HG02610 (cell line): ENCODE measurements around the gene LRRC47.
"Not testable (repeated sequence)": the region's sequence is repeated elsewhere in the genome, so short reads cannot be mapped to it uniquely, and the experiment has no call there.

Source experiments
- ATAC-seq: cut with Tn5 transposase; IDR thresholded peaks from one replicate; pipeline ENCODE4 v1.9.1; 2021; ENCODE audit warnings: mild to moderate bottlenecking, moderate library complexity; ENCODE audit not compliant: unreplicated experiment

LRRC47 gene

GRCh38 chr1:3748316-3748900 lies 47.9 kb downstream of the LRRC47 start:
- not testable (repeated sequence) for ATAC-seq

- no peak for ATAC-seq
Measured at GRCh38 chr1:3747903-3748302, 48.4 kb downstream of the LRRC47 start.

GRCh38 chr1:3747522-3747848 lies 48.8 kb downstream of the LRRC47 start:
- no peak for ATAC-seq

GRCh38 chr1:3746830-3747521 lies 49.3 kb downstream of the LRRC47 start:
- peak; percentile 74 for ATAC-seq

- no peak for ATAC-seq
Measured at GRCh38 chr1:3746389-3746829, 49.9 kb downstream of the LRRC47 start.

- no peak for ATAC-seq
Measured at GRCh38 chr1:3745590-3746381, 50.5 kb downstream of the LRRC47 start.

GRCh38 chr1:3745071-3745470 lies 51.2 kb downstream of the LRRC47 start:
- no peak for ATAC-seq

GRCh38 chr1:3744646-3745045 lies 51.7 kb downstream of the LRRC47 start:
- ATAC-seq = no peak

- no peak for ATAC-seq
Measured at GRCh38 chr1:3743826-3744225, 52.5 kb downstream of the LRRC47 start.

GRCh38 chr1:3743421-3743820 lies 52.9 kb downstream of the LRRC47 start:
- no peak for ATAC-seq

- no peak for ATAC-seq
Measured at GRCh38 chr1:3742439-3743298, 53.6 kb downstream of the LRRC47 start.

- no peak for ATAC-seq
Measured at GRCh38 chr1:3741566-3742438, 54.5 kb downstream of the LRRC47 start.

GRCh38 chr1:3740752-3741151 lies 55.5 kb downstream of the LRRC47 start:
- no peak for ATAC-seq

GRCh38 chr1:3740042-3740441 lies 56.3 kb downstream of the LRRC47 start:
- ATAC-seq = no peak

GRCh38 chr1:3738943-3739342 lies 57.4 kb downstream of the LRRC47 start:
- ATAC-seq = no peak

GRCh38 chr1:3736708-3737107 lies 59.6 kb downstream of the LRRC47 start:
- ATAC-seq = no peak

GRCh38 chr1:3736131-3736561 lies 60.2 kb downstream of the LRRC47 start:
- ATAC-seq = no peak

- no peak for ATAC-seq
Measured at GRCh38 chr1:3735688-3736087, 60.6 kb downstream of the LRRC47 start.

- ATAC-seq = no peak
Measured at GRCh38 chr1:3735027-3735681, 61.1 kb downstream of the LRRC47 start.

- no peak for ATAC-seq
Measured at GRCh38 chr1:3734602-3735001, 61.7 kb downstream of the LRRC47 start.
